GM10266 (cell line): ENCODE data around the gene TRAF2.
A peak's percentile ranks its signal among the peaks of the same experiment; 100 is the strongest.

Experiments
- DNase-seq: peaks from one replicate; pipeline ENCODE4 v3.0.0; 2012; ENCODE audit errors: extremely low spot score
- TF ChIP-seq, protein P1 (sequence below): IDR thresholded peaks from 2 replicates; pipeline ENCODE4 v1.5.1; 2012; ENCODE audit warnings: mild to moderate bottlenecking, low read depth; ENCODE audit not compliant: control insufficient read depth, insufficient read depth; ENCODE audit errors: missing control alignments

Gene TRAF2

GRCh38 chr9:136974817-136975535, 88.7 kb downstream of the TRAF2 start:
- no peak for DNase-seq
- TF ChIP-seq, protein P1, sequence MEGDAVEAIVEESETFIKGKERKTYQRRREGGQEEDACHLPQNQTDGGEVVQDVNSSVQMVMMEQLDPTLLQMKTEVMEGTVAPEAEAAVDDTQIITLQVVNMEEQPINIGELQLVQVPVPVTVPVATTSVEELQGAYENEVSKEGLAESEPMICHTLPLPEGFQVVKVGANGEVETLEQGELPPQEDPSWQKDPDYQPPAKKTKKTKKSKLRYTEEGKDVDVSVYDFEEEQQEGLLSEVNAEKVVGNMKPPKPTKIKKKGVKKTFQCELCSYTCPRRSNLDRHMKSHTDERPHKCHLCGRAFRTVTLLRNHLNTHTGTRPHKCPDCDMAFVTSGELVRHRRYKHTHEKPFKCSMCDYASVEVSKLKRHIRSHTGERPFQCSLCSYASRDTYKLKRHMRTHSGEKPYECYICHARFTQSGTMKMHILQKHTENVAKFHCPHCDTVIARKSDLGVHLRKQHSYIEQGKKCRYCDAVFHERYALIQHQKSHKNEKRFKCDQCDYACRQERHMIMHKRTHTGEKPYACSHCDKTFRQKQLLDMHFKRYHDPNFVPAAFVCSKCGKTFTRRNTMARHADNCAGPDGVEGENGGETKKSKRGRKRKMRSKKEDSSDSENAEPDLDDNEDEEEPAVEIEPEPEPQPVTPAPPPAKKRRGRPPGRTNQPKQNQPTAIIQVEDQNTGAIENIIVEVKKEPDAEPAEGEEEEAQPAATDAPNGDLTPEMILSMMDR: no peak

DNA sequence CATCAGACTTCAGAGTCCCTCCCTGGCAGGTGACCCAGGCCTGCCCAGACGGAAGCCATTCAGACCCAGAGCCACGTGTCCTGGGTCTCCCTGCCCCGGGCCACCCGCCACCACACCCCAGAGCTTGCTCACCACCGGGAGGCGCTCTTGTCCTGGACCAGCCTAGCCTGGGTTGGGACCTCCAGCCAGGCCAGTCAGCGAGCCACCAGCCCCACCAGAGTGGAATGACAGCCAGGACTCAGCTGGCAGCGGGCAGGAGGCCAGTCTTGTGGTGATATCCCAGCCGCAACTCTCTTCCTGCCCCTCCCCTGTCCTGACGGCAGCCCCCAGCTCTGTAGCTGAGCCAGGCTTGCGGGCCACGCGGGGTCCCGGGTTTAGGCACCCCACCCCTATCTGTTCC, 89.3 kb downstream of the TRAF2 start:
- peak; percentile 71 for DNase-seq
- TF ChIP-seq, protein P1: peak; percentile 37
